ENCODE measurements around the gene IL1RL1.

- TF ChIP-seq ESRRA (CRISPR knock-in tag; IDR thresholded peaks at IDR 0.05; ENCODE audit: borderline replicate concordance), result no peak
- TF ChIP-seq TEAD1 (CRISPR knock-in tag; IDR thresholded peaks at IDR 0.05), result no peak
Observed at GRCh38 chr2:102285368-102285767, 26.0 kb upstream of the IL1RL1 start.

Measured in WTC11 (cell line).